ENCODE data around the gene GEMIN7.
"Not testable (repeated sequence)": the region's sequence is repeated elsewhere in the genome, so short reads cannot be mapped to it uniquely, and the experiment has no call there.

The GEMIN7 gene

GRCh38 chr19:45091031-45091923 is 12.2 kb downstream of the GEMIN7 start:
- DNase-seq = peak; percentile 97

GRCh38 chr19:45092747-45093678 is 14.0 kb downstream of the GEMIN7 start, which contains the start of gene PPP1R37:
TSS of gene PPP1R37 (plus strand) at chr19:45093179. CDS start at chr19:45093326, 147 bp downstream.
- DNase-seq = peak; percentile 92

GRCh38 chr19:45094137-45094536 is 15.1 kb downstream of the GEMIN7 start:
- no peak for DNase-seq

- DNase-seq = no peak
These were observed 15.6 kb downstream of the GEMIN7 start for GRCh38 chr19:45094707-45095106.

- no peak for DNase-seq
These were observed 16.7 kb downstream of the GEMIN7 start for GRCh38 chr19:45095496-45096413.

GRCh38 chr19:45096700-45097099 is 17.6 kb downstream of the GEMIN7 start:
- no peak for DNase-seq

GRCh38 chr19:45097450-45097775 is 18.4 kb downstream of the GEMIN7 start:
- DNase-seq = no peak

GRCh38 chr19:45097776-45098520 is 18.9 kb downstream of the GEMIN7 start:
- no peak for DNase-seq

- DNase-seq = no peak
These were observed 19.7 kb downstream of the GEMIN7 start for GRCh38 chr19:45098521-45099466.

- no peak for DNase-seq
These were observed 20.6 kb downstream of the GEMIN7 start for GRCh38 chr19:45099467-45100191.

GRCh38 chr19:45100201-45100600 is 21.1 kb downstream of the GEMIN7 start:
- DNase-seq = no peak

GRCh38 chr19:45100846-45101252 is 21.8 kb downstream of the GEMIN7 start:
- no peak for DNase-seq

- no peak for DNase-seq
These were observed 22.7 kb downstream of the GEMIN7 start for GRCh38 chr19:45101806-45102205.

- no peak for DNase-seq
These were observed 23.4 kb downstream of the GEMIN7 start for GRCh38 chr19:45102481-45102880.

GRCh38 chr19:45103156-45103507 is 24.1 kb downstream of the GEMIN7 start:
- DNase-seq = peak; percentile 43

- DNase-seq = peak; percentile 88
These were observed 24.7 kb downstream of the GEMIN7 start for GRCh38 chr19:45103508-45104319.

- no peak for DNase-seq
These were observed 25.7 kb downstream of the GEMIN7 start for GRCh38 chr19:45104658-45105349.

- not testable (repeated sequence) for DNase-seq
These were observed 27.3 kb downstream of the GEMIN7 start for GRCh38 chr19:45106363-45106762.
